GM23338 (cell line): Measurements from ENCODE around the gene PPP2R2D.

Experiments used
- CREB1 ChIP-seq: fragments of 250-450 bp; sonication (Bioruptor Pico); IDR thresholded peaks from 2 replicates; pipeline ENCODE4 v1.5.0; 2020; ENCODE audit warnings: low read depth, mild to moderate bottlenecking, moderate library complexity
- EZH2 ChIP-seq: fragments of 200-600 bp; sonication (generic); IDR thresholded peaks from one replicate; pipeline ENCODE4 v1.8.0; 2017; ENCODE audit warnings: antibody characterized with exemption, mild to moderate bottlenecking, low read depth; ENCODE audit not compliant: unreplicated experiment
- EZH2phosphoT487 ChIP-seq: fragments of 200-600 bp; sonication (generic); IDR thresholded peaks from one replicate; pipeline ENCODE4 v1.8.1; 2018; ENCODE audit warnings: antibody characterized with exemption; ENCODE audit not compliant: unreplicated experiment
- JUNB ChIP-seq: IDR thresholded peaks from one replicate; pipeline ENCODE4 v1.6.1; 2016; ENCODE audit warnings: antibody characterized with exemption; ENCODE audit not compliant: unreplicated experiment
- POLR2AphosphoS5 ChIP-seq: IDR thresholded peaks from 2 replicates; pipeline ENCODE4 v1.6.1; 2016; ENCODE audit warnings: antibody characterized with exemption, low read depth
- STAT1 ChIP-seq: IDR thresholded peaks from one replicate; pipeline ENCODE4 v1.6.1; 2016; ENCODE audit warnings: antibody characterized with exemption; ENCODE audit not compliant: unreplicated experiment
- ZNF331 ChIP-seq: fragments of 250-450 bp; sonication (Bioruptor Pico); IDR thresholded peaks from 2 replicates; pipeline ENCODE4 v1.5.0; 2020; ENCODE audit warnings: low read depth, mild to moderate bottlenecking, moderate library complexity
- TF ChIP-seq, protein P1 (sequence below), 2 experiments: fragments of 200-600 bp in 1 of 2; sonication (generic) in 1 of 2; conservative IDR thresholded peaks; 2 replicates each; pipeline versions ENCODE4 v1.5.1 to v1.6.1; 2016 to 2017; ENCODE audit warnings: antibody characterized with exemption in 2 of 2, low read depth in 2 of 2, mild to moderate bottlenecking in 2 of 2, moderate library complexity in 1 of 2
- TF ChIP-seq, protein P2 (sequence below): IDR thresholded peaks from one replicate; pipeline ENCODE4 v1.6.1; 2018; ENCODE audit warnings: antibody characterized with exemption; ENCODE audit not compliant: unreplicated experiment

DNA sequence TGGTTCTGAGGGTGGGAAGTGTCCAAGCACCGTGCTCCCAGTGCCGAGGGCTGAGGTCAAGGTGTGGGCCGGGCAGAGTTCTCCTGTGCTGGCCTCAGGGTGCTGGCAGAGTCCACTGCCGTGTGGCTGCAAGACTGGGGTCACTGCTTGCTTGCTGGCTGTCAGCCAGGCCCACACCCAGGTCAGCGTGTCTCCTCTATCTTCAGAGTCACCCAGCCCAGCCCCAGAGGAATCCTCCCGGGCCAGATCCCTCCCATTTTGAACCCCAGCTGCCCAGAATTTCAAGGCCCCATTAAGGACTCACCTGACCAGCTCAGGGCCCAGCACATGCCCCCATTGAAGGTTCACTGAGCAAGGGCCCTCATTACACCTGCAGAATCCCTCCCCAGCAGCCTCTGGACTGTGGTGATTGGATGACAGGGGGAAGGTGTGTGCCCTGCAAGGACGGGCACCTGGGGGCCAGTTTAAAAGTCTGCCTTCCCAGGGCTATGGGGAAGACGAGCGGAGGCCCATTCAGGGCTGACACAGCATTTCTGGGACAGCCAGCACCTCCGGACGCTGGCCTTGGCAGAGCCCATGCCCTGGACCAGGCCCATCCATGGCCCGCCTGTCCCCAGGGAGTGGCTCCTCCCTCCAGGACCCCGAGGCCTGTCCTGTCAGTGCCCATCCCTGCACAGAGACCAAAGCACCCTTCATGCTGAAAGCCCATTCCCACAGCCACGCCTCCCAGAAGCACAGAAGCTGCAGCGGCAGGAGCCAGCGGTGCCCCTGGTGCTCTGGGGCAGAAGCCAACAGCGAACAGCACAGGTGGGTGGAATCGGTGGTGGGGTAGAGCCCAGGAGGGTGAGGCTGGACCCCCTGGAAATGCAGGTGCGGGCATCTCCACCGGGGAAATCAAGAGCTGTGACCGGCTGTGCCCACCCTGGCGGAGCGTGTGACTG lies 45.1 kb upstream of the PPP2R2D start:
- TF ChIP-seq, protein P1, sequence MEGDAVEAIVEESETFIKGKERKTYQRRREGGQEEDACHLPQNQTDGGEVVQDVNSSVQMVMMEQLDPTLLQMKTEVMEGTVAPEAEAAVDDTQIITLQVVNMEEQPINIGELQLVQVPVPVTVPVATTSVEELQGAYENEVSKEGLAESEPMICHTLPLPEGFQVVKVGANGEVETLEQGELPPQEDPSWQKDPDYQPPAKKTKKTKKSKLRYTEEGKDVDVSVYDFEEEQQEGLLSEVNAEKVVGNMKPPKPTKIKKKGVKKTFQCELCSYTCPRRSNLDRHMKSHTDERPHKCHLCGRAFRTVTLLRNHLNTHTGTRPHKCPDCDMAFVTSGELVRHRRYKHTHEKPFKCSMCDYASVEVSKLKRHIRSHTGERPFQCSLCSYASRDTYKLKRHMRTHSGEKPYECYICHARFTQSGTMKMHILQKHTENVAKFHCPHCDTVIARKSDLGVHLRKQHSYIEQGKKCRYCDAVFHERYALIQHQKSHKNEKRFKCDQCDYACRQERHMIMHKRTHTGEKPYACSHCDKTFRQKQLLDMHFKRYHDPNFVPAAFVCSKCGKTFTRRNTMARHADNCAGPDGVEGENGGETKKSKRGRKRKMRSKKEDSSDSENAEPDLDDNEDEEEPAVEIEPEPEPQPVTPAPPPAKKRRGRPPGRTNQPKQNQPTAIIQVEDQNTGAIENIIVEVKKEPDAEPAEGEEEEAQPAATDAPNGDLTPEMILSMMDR (conservative IDR thresholded peaks at IDR 0.05; ENCODE audit: low read depth in 2 of 2) = no peak
- TF ChIP-seq EZH2phosphoT487 (no peak), EZH2 (no peak), POLR2AphosphoS5 (no peak), JUNB (no peak), ZNF331 (no peak), CREB1 (CRISPR knock-in tag) (no peak), STAT1 (no peak)
- TF ChIP-seq, protein P2, sequence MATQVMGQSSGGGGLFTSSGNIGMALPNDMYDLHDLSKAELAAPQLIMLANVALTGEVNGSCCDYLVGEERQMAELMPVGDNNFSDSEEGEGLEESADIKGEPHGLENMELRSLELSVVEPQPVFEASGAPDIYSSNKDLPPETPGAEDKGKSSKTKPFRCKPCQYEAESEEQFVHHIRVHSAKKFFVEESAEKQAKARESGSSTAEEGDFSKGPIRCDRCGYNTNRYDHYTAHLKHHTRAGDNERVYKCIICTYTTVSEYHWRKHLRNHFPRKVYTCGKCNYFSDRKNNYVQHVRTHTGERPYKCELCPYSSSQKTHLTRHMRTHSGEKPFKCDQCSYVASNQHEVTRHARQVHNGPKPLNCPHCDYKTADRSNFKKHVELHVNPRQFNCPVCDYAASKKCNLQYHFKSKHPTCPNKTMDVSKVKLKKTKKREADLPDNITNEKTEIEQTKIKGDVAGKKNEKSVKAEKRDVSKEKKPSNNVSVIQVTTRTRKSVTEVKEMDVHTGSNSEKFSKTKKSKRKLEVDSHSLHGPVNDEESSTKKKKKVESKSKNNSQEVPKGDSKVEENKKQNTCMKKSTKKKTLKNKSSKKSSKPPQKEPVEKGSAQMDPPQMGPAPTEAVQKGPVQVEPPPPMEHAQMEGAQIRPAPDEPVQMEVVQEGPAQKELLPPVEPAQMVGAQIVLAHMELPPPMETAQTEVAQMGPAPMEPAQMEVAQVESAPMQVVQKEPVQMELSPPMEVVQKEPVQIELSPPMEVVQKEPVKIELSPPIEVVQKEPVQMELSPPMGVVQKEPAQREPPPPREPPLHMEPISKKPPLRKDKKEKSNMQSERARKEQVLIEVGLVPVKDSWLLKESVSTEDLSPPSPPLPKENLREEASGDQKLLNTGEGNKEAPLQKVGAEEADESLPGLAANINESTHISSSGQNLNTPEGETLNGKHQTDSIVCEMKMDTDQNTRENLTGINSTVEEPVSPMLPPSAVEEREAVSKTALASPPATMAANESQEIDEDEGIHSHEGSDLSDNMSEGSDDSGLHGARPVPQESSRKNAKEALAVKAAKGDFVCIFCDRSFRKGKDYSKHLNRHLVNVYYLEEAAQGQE = no peak
